RWPE1 (cell line): ENCODE measurements around the gene DHCR24.
A peak's percentile ranks its signal among the peaks of the same experiment; 100 is the strongest.

Experiments
- CTCF ChIA-PET: fragments of 350-600 bp; sonication (Branson Sonifier 250); formaldehyde crosslinking; extraction: SDS; loops from one replicate; lab custom pipeline; 2021; lab: Yijun Ruan, JAX
- POLR2A ChIA-PET: fragments of 400-600 bp; formaldehyde crosslinking; extraction: SDS; loops from one replicate; lab custom pipeline; 2020; ENCODE audit warnings: antibody characterized with exemption; ENCODE audit not compliant: low non-redundant PET; lab: Yijun Ruan, JAX
- DNase-seq: peaks from one replicate; pipeline ENCODE4 v3.0.0; 2012; ENCODE audit warnings: low spot score
- H3K27ac ChIP-seq: fragments of 450-650 bp; 2 replicates; pipeline ENCODE4 v1.5.1; 2017
- CTCF ChIP-seq: fragments of 450-650 bp; conservative IDR thresholded peaks from 2 replicates; pipeline ENCODE4 v1.5.1; 2017; ENCODE audit warnings: low read depth, mild to moderate bottlenecking

Gene DHCR24

GRCh38 chr1:54811739-54812655 lies 75.0 kb downstream of the DHCR24 start:
- DNase-seq, result no peak
- TF ChIP-seq CTCF, result no peak
- CTCF ChIA-PET, result interaction anchor here (0.5 to 1.3 kb wide), 5 partner anchors 11 to 323 kb away, joined by 3 to 7 read pairs (median 5); partner anchors contain the start of gene TTC22
- POLR2A ChIA-PET, result no interaction called here
- H3K27ac ChIP-seq, result no peak overlapping the region

GRCh38 chr1:54811066-54811465 lies 75.9 kb downstream of the DHCR24 start:
- no peak for DNase-seq
- no peak for TF ChIP-seq CTCF
- CTCF ChIA-PET, result no interaction called here
- POLR2A ChIA-PET, result no interaction called here
- no peak overlapping the region for H3K27ac ChIP-seq

GRCh38 chr1:54810153-54810942 lies 76.6 kb downstream of the DHCR24 start:
- ChIA-PET CTCF (interaction anchor here (0.6 to 1.0 kb wide), 4 partner anchors 32 to 642 kb away, joined by 3 to 5 read pairs (median 4); no protein-coding TSS in a partner anchor), POLR2A (no interaction called here)
- peak; percentile 76 for DNase-seq

GRCh38 chr1:54809496-54810074 lies 77.4 kb downstream of the DHCR24 start:
- TF ChIP-seq CTCF, result no peak
- CTCF ChIA-PET, result interaction anchor here (0.6 to 1.0 kb wide), 6 partner anchors 33 to 641 kb away, joined by 3 to 6 read pairs (median 4); no protein-coding TSS in a partner anchor
- no peak for DNase-seq
- no peak overlapping the region for H3K27ac ChIP-seq
- POLR2A ChIA-PET, result no interaction called here

More at GRCh38 chr1:54810153-54810942, 76.6 kb downstream of the DHCR24 start:
- peak; percentile 86 for TF ChIP-seq CTCF
- no peak overlapping the region for H3K27ac ChIP-seq

- ChIA-PET POLR2A (no interaction called here), CTCF (interaction anchor here (0.6 kb wide), 1 partner anchor 369 kb away, joined by 3 read pairs; no protein-coding TSS in a partner anchor)
- no peak overlapping the region for H3K27ac ChIP-seq
- TF ChIP-seq CTCF, result no peak
- DNase-seq, result no peak
Observed at GRCh38 chr1:54808443-54809207, 78.4 kb downstream of the DHCR24 start.
